Inferior parietal cortex (tissue), 1 donor: ENCODE measurements around the gene IVL.

Source experiments
- DNase-seq: peaks from one replicate; pipeline ENCODE4 v3.0.0-alpha.2; 2016; ENCODE audit errors: extremely low spot score

IVL gene

GRCh38 chr1:152886758-152887409 lies 21.5 kb upstream of the IVL start:
- no peak for DNase-seq

- DNase-seq, result no peak
Observed at GRCh38 chr1:152888126-152888525, 20.2 kb upstream of the IVL start.

DNA sequence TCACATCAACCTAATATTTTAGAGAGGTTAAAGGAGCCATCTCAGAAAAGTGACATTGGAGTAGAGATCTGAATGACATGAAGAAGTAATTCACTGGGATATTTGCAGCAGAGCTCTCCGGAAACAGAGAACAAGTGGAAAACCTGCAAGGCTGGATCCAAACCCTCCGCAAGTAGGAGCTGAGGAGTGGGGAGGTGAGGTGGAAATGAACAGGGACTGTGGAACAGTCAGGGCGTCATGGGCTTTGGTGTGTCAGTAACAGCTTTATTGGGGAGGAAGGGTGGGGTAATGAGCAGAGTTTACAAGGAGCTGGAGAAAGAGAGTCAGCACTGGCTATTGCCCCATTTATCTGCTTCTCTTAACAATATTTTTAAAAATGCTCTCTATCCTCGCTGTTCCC lies 9.3 kb upstream of the IVL start:
- no peak for DNase-seq

GRCh38 chr1:152899883-152900282 lies 8.5 kb upstream of the IVL start:
- no peak for DNase-seq

GRCh38 chr1:152901631-152902030 lies 6.7 kb upstream of the IVL start:
- no peak for DNase-seq

DNA sequence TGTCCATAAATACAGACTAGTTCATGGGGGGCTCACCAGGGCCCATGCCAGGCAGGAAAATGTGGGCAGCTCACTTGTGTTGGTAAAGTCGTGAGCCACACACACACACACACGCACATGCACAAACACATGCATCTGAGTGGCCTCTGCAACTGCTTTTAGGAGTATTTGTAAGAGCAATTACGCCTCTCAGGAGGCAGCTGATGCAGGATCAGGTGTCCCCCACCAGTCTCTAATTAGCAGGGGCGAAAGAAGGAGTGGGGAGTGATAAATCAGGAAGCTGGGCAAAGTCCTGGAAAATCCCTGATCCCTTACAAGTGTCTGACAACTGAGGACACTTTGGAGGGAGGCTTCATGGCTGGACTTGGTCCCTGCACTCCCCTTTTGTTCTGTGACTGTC lies 5.7 kb upstream of the IVL start:
- DNase-seq, result no peak

- DNase-seq, result no peak
Observed at GRCh38 chr1:152904688-152905440, 3.5 kb upstream of the IVL start.

DNA sequence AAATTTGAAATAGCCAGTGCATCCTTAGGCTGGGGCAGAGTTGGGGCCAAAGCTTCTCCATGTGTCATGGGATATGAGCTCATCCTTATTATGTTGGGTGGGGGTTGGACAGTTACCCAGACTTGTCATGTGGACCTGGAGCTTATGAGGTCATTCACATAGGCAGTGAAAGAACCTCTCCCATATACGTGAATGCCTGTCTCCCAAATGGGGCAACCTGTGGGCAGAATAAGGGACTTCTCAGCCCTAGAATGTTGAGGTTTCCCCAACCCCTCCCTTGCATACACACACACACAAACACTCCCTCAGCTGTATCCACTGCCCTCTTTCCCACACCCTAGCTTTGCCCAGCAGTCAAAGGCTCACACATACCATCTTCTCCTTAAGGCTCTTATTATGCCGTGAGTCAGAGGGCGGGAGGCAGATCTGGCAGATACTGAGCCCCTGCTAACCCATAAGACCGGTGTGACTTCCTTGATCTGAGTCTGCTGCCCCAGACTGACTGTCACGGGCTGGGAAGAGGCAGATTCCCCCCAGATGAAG lies 2.3 kb upstream of the IVL start:
- DNase-seq, result no peak

- no peak for DNase-seq
Observed at GRCh38 chr1:152909206-152909605, 860 bp downstream of the IVL start.

GRCh38 chr1:152912471-152912870 lies 4.1 kb downstream of the IVL start:
- DNase-seq, result no peak

DNA sequence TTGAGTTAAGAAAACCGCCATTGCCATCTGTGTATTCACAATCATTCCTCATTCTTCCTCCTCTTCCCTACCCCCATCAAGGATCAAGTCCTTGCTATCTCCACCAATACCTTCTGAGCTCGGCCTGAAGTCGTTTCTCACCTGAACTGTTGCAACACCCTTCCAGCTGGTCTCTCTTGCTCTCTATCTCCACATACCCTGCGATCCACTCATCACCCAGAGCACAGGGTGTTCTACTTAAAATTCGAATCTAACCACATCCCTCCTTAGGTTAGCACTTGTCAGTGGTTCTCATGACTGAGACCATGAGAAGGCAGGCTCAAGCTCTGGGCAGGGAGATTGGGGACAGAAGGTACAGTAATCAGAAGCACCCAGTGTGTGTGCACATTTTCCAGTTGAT lies 4.6 kb downstream of the IVL start:
- no peak for DNase-seq

GRCh38 chr1:152917794-152918193 lies 9.4 kb downstream of the IVL start:
- no peak for DNase-seq

GRCh38 chr1:152919071-152919470 lies 10.7 kb downstream of the IVL start:
- DNase-seq, result no peak

DNA sequence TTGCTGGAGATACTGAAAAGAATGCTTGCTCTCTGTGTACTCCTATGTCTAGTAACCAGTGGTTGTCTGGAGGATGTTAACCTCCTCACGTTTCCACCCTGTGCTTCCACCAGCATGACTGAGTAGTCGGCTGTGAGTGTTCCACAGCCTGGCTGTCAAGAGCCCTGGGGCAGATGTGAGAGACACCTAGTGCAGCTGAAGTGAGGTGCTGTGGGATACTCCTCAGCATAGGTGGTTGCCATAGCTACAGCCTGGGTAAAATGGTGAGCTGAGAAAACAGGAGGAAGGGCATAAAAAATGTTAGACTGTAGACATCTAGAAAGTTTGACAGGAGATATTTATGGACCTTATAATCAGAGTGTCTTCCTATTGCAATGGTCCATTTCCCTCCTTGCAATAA lies 15.8 kb downstream of the IVL start:
- DNase-seq, result no peak

DNA sequence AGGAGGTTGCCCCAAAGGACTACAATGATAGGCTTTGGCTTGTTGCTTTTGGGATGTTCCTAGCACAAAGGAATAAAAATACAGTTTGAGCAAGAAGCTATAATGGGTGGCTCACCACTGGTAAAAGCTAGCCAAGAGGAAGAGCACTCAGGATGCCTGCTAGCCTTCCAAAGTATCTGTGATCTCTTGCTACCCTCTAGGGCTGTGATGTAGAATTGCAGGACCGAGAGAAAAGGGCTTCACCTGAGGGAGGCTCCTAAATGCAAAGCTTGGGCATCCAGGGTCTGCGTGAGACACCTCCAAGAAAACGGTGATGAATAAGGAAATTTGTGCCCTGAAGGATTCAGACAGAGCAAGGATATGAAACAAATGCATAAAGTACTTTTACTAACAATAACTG lies 17.7 kb downstream of the IVL start:
- no peak for DNase-seq

DNA sequence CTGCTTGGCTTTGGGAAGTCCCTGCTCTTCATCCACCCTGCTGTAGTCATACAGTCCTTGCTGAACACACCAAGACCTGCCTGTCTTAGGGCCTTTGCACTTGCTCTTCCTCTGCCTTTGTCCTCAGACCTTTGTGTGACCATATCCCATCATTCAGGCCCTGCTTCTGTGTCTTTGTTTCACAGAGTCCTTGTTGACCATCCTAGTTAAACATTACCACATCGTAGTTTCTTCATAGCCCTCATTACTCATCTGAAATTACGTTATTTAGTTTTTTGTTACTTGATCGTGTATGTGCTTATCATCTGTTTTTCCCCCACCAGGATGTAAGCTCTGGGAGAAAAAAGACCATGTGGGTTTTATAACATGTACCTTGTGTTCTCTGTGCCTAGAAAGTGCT lies 20.3 kb downstream of the IVL start:
- DNase-seq, result no peak

GRCh38 chr1:152932170-152932811 lies 23.9 kb downstream of the IVL start:
- no peak for DNase-seq

- no peak for DNase-seq
Observed at GRCh38 chr1:152933196-152933595, 24.9 kb downstream of the IVL start.

DNA sequence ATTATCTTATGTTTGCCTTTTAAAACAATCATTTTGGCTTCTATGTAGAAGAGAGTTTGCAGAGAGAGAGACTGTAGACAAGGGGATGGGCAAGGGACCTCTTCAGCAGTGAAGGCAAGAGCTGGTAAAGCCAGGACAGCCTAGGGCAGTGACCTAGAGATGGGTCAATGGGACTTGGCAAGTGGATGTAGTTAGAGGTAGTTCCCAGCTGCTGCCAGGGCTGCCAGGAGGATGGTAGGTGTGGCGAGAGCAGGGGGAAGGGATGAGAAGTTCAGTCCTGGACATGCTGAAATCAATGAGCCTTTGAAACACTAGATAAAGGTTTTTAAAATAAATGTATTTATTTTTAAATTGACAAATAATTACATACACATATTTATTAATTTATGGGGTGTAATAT lies 32.3 kb downstream of the IVL start:
- no peak for DNase-seq

GRCh38 chr1:152941037-152941711 lies 32.8 kb downstream of the IVL start:
- DNase-seq, result no peak

DNA sequence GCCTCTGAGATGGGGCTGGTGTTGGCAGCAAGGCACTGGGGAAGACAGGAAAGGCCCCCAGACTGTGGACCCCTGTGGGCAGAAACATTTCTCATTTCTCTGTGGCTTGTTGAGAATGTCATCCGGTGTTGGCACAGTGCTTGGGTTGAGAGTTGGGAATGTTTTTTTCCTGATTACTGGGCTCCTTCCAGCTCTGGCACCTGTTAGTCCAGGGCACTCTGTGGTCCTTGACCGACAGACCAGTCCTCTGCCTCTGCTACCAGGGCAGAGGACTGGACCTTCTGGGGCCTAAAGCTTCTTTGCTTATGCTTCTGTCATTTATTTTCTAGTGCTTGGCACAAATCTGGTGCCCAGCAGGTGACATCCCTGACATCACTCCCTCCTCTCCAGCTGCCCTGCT lies 33.8 kb downstream of the IVL start:
- DNase-seq, result no peak

- no peak for DNase-seq
Observed at GRCh38 chr1:152946248-152946647, 37.9 kb downstream of the IVL start.
